HepG2 (cell line): ENCODE results near the gene ARFIP2. TPM values are rescaled to one million over a fixed set of nuclear protein-coding genes. Genes with fewer than 3 reads are reported as not detected.
A peak's percentile ranks its signal among the peaks of the same experiment; 100 is the strongest.

Experiments
- ELF3 ChIP-seq: IDR thresholded peaks from 2 replicates; pipeline ENCODE4 v1.6.1; 2016; ENCODE audit warnings: missing genetic modification reagents, missing compliant biosample characterization
- FOXM1 ChIP-seq: sonication (generic); formaldehyde crosslinking; IDR thresholded peaks from 2 replicates; pipeline ENCODE4 v1.5.0; 2020; ENCODE audit warnings: missing genetic modification reagents
- IRF2 ChIP-seq: IDR thresholded peaks from 2 replicates; pipeline ENCODE4 v1.6.1; 2018; ENCODE audit warnings: missing genetic modification reagents, missing compliant biosample characterization
- JARID2 ChIP-seq: sonication (generic); formaldehyde crosslinking; IDR thresholded peaks from 2 replicates; pipeline ENCODE4 v1.8.1; 2023; ENCODE audit warnings: missing genetic modification reagents, inconsistent platforms; ENCODE audit not compliant: insufficient replicate concordance
- KAT8 ChIP-seq: IDR thresholded peaks from 2 replicates; pipeline ENCODE4 v1.6.1; 2016; ENCODE audit warnings: missing genetic modification reagents, missing compliant biosample characterization
- MATR3 ChIP-seq: sonication (generic); formaldehyde crosslinking; IDR thresholded peaks from 2 replicates; pipeline ENCODE4 v1.4.0; 2020; ENCODE audit warnings: missing genetic modification reagents
- NFKB2 ChIP-seq: sonication (generic); formaldehyde crosslinking; IDR thresholded peaks from 2 replicates; pipeline ENCODE4 v1.4.0; 2020; ENCODE audit warnings: missing genetic modification reagents, borderline replicate concordance
- POLR2A ChIP-seq, 2 experiments: IDR thresholded peaks; 2 replicates each; pipeline ENCODE4 v1.6.1; 2011; ENCODE audit warnings: low read depth in 2 of 2, low read length in 2 of 2, mild to moderate bottlenecking in 1 of 2, moderate library complexity in 1 of 2; ENCODE audit not compliant: insufficient read depth in 1 of 2
- PPARG ChIP-seq: conservative IDR thresholded peaks from 2 replicates; pipeline ENCODE4 v1.6.1; 2016; ENCODE audit warnings: missing biosample characterization, missing genetic modification reagents
- SNAI1 ChIP-seq: sonication (generic); formaldehyde crosslinking; IDR thresholded peaks from 2 replicates; pipeline ENCODE4 v1.5.0; 2020; ENCODE audit warnings: mild to moderate bottlenecking, missing genetic modification reagents, borderline replicate concordance
- SP140L ChIP-seq: sonication (generic); formaldehyde crosslinking; IDR thresholded peaks from 2 replicates; pipeline ENCODE4 v1.4.0; 2020; ENCODE audit warnings: missing genetic modification reagents, borderline replicate concordance
- TEAD2 ChIP-seq: sonication (generic); formaldehyde crosslinking; IDR thresholded peaks from 2 replicates; pipeline ENCODE4 v1.9.0; 2021; ENCODE audit warnings: missing genetic modification reagents
- XRCC5 ChIP-seq: fragments of 200-400 bp; formaldehyde crosslinking; optimal IDR thresholded peaks from 2 replicates; pipeline ENCODE3; 2017; ENCODE audit warnings: mild to moderate bottlenecking, low read length
- ZFP90 ChIP-seq: sonication (generic); formaldehyde crosslinking; IDR thresholded peaks from 2 replicates; pipeline ENCODE4 v1.8.0; 2022; ENCODE audit warnings: missing genetic modification reagents, mild to moderate bottlenecking, inconsistent platforms, borderline replicate concordance
- ZNF232 ChIP-seq: sonication (generic); formaldehyde crosslinking; IDR thresholded peaks from 2 replicates; pipeline ENCODE4 v1.4.0; 2020; ENCODE audit warnings: missing genetic modification reagents, borderline replicate concordance
- ZNF260 ChIP-seq: sonication (generic); formaldehyde crosslinking; IDR thresholded peaks from 2 replicates; pipeline ENCODE4 v1.4.0; 2020; ENCODE audit warnings: missing genetic modification reagents, low read depth, mild to moderate bottlenecking, borderline replicate concordance
- ZNF549 ChIP-seq: sonication (generic); formaldehyde crosslinking; IDR thresholded peaks from 2 replicates; pipeline ENCODE4 v1.5.0; 2020; ENCODE audit warnings: missing genetic modification reagents
- ZNF615 ChIP-seq: sonication (generic); formaldehyde crosslinking; IDR thresholded peaks from 2 replicates; pipeline ENCODE4 v1.5.0; 2020; ENCODE audit warnings: mild to moderate bottlenecking, missing genetic modification reagents, borderline replicate concordance
- ZNF816 ChIP-seq: sonication (generic); formaldehyde crosslinking; IDR thresholded peaks from 2 replicates; pipeline ENCODE4 v1.8.0; 2022; ENCODE audit warnings: missing genetic modification reagents, mild to moderate bottlenecking, borderline replicate concordance
- ZSCAN29 ChIP-seq: sonication (generic); formaldehyde crosslinking; conservative IDR thresholded peaks from 2 replicates; pipeline ENCODE4 v1.4.0; 2020; ENCODE audit warnings: mild to moderate bottlenecking, missing genetic modification reagents
- polyA plus RNA-seq, 8 experiments: library from polyadenylated mRNA; depleted of rRNA in 3 of 8; stranded (reverse) in 7 of 8; unstranded in 1 of 8; fragments of >200 nt; fragmentation: Illumina TruSeq in 4 of 8; extraction: Trizol in 4 of 8; gene quantifications; 2 replicates each; pipeline versions ENCODE4 v1.2.1 to v1.2.3, GENCODE V29; 2011 to 2016; ENCODE audit warnings: low read depth in 4 of 8, missing spikeins in 1 of 8, mixed read lengths in 1 of 8; ENCODE audit not compliant: insufficient read depth in 1 of 8
- total RNA-seq, 5 experiments: library from RNA; depleted of rRNA; stranded (reverse); fragments of >200 nt; fragmentation: Illumina TruSeq; extraction: Trizol; gene quantifications; 2 replicates each; pipeline ENCODE4 v1.2.3, GENCODE V29; 2016; ENCODE audit warnings: low read depth in 1 of 5
- TF ChIP-seq, protein P1 (sequence below): sonication (generic); formaldehyde crosslinking; IDR thresholded peaks from 2 replicates; pipeline ENCODE4 v1.5.1; 2020; ENCODE audit warnings: mild to moderate bottlenecking, missing genetic modification reagents
- TF ChIP-seq, protein P2 (sequence below): sonication (generic); formaldehyde crosslinking; IDR thresholded peaks from 2 replicates; pipeline ENCODE4 v1.8.1; 2023; ENCODE audit warnings: mild to moderate bottlenecking, missing genetic modification reagents
- TF ChIP-seq, protein P3 (sequence below): sonication (generic); formaldehyde crosslinking; IDR thresholded peaks from 2 replicates; pipeline ENCODE4 v1.8.1; 2023; ENCODE audit warnings: missing genetic modification reagents, mild to moderate bottlenecking, borderline replicate concordance
- TF ChIP-seq, protein P4 (sequence below): sonication (generic); formaldehyde crosslinking; IDR thresholded peaks from 2 replicates; pipeline ENCODE4 v1.8.1; 2023; ENCODE audit warnings: mild to moderate bottlenecking, moderate library complexity, missing genetic modification reagents
- TF ChIP-seq, protein P5 (sequence below): sonication (generic); formaldehyde crosslinking; IDR thresholded peaks from 2 replicates; pipeline ENCODE4 v1.8.0; 2022; ENCODE audit warnings: mild to moderate bottlenecking, missing genetic modification reagents; ENCODE audit not compliant: insufficient replicate concordance

ARFIP2 gene
- total and polyA plus RNA-seq, 2 of the 13 experiments (the other 11 are each of a cell fraction or from before 2014, with no cell fraction given) = 56.6 to 60.2 TPM

DNA sequence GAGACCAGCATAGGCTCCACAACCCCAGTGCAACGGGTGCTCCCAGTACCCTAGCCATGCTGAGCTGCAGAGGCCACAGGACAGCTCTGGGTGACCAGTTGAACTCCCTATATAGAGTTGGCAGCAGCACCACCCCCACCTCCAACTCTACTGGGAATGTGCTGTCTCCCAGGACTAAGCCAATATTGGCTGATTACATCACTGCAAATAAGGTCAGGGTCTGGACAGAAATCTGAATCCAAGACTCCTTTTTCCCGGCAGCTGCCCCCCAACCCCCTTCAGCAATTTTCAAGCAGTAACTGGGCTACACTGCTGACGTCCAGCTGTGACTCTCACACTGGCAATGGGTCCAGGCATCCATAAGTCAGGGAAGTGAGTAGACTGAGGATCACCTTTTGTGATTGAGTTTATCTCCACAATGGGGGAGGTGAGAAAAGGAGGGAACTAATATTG, 40.2 kb downstream of the ARFIP2 start, which contains the start of gene HPX (continued):
- TF ChIP-seq, protein P1, sequence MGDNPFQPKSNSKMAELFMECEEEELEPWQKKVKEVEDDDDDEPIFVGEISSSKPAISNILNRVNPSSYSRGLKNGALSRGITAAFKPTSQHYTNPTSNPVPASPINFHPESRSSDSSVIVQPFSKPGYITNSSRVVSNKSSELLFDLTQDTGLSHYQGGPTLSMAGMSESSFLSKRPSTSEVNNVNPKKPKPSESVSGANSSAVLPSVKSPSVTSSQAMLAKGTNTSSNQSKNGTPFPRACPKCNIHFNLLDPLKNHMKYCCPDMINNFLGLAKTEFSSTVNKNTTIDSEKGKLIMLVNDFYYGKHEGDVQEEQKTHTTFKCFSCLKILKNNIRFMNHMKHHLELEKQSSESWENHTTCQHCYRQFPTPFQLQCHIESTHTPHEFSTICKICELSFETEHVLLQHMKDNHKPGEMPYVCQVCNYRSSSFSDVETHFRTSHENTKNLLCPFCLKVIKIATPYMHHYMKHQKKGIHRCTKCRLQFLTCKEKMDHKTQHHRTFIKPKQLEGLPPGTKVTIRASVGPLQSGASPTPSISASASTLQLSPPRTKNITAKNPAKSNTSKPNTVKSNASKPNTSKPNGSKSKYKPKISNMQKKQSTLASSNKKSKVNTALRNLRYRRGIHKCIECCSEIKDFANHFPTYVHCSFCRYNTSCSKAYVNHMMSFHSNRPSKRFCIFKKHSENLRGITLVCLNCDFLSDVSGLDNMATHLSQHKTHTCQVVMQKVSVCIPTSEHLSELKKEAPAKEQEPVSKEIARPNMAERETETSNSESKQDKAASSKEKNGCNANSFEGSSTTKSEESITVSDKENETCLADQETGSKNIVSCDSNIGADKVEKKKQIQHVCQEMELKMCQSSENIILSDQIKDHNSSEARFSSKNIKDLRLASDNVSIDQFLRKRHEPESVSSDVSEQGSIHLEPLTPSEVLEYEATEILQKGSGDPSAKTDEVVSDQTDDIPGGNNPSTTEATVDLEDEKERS (CRISPR knock-in tag) = peak; percentile 55; the same call in 1 of the 2 replicates
- no peak for TF ChIP-seq NFKB2 (CRISPR knock-in tag)
- peak; percentile 42; the same call in 1 of the 2 replicates for TF ChIP-seq KAT8 (CRISPR knock-in tag)
- TF ChIP-seq IRF2 (CRISPR knock-in tag) = 0 out of 2 replicates have a peak, but pooled peaks have one; percentile 33
- TF ChIP-seq ZNF260 (CRISPR knock-in tag) = no peak
- peak in 1 of 2 experiments; percentile 57; a peak in 1 of 4 replicates for TF ChIP-seq POLR2A (IDR thresholded peaks at IDR 0.05; ENCODE audit: insufficient read depth in 1 of 2, low read depth in 2 of 2, low read length in 2 of 2)
- TF ChIP-seq, protein P2, sequence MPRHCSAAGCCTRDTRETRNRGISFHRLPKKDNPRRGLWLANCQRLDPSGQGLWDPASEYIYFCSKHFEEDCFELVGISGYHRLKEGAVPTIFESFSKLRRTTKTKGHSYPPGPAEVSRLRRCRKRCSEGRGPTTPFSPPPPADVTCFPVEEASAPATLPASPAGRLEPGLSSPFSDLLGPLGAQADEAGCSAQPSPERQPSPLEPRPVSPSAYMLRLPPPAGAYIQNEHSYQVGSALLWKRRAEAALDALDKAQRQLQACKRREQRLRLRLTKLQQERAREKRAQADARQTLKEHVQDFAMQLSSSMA (CRISPR knock-in tag) = no peak
- TF ChIP-seq ZNF615 (CRISPR knock-in tag) = 0 out of 2 replicates have a peak, but pooled peaks have one; percentile 22
- no peak for TF ChIP-seq ZFP90 (CRISPR knock-in tag)
- TF ChIP-seq FOXM1 (CRISPR knock-in tag) = no peak
- no peak for TF ChIP-seq ZSCAN29 (CRISPR knock-in tag)
- TF ChIP-seq, protein P3, sequence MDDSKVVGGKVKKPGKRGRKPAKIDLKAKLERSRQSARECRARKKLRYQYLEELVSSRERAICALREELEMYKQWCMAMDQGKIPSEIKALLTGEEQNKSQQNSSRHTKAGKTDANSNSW = no peak
- no peak for TF ChIP-seq MATR3 (CRISPR knock-in tag)
- no peak for TF ChIP-seq ZNF549 (CRISPR knock-in tag)
- TF ChIP-seq ELF3 (CRISPR knock-in tag) = 0 out of 2 replicates have a peak, but pooled peaks have one; percentile 18
- TF ChIP-seq JARID2 (CRISPR knock-in tag) = no peak
- TF ChIP-seq SNAI1 = no peak
- TF ChIP-seq TEAD2 (CRISPR knock-in tag) = no peak
- TF ChIP-seq XRCC5 = peak; percentile 39
- TF ChIP-seq, protein P4, sequence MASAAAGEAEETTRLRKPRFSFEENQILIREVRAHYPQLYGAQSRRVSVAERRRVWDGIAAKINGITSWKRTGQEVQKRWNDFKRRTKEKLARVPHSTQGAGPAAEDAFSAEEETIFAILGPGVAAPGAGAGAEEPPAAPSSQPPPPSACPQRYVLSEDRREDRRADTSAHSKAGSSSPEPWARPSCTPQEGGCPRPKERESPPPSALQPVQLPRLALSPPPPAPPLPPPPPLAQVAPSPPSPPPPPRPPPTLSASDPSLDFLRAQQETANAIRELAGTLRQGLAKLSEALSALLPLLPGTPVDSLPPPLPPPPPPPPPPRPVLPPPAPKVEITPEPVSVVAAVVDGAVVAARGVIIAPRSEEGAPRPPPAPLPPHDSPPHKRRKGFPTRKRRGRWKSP (CRISPR knock-in tag) = peak; percentile 49; the same call in 1 of the 2 replicates
- no peak for TF ChIP-seq SP140L (CRISPR knock-in tag)
- TF ChIP-seq, protein P5, sequence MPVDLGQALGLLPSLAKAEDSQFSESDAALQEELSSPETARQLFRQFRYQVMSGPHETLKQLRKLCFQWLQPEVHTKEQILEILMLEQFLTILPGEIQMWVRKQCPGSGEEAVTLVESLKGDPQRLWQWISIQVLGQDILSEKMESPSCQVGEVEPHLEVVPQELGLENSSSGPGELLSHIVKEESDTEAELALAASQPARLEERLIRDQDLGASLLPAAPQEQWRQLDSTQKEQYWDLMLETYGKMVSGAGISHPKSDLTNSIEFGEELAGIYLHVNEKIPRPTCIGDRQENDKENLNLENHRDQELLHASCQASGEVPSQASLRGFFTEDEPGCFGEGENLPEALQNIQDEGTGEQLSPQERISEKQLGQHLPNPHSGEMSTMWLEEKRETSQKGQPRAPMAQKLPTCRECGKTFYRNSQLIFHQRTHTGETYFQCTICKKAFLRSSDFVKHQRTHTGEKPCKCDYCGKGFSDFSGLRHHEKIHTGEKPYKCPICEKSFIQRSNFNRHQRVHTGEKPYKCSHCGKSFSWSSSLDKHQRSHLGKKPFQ (CRISPR knock-in tag) = no peak
- no peak for TF ChIP-seq ZNF816 (CRISPR knock-in tag)
- no peak for TF ChIP-seq ZNF232 (CRISPR knock-in tag)
- 0 out of 2 replicates have a peak, but pooled peaks have one; percentile 37 for TF ChIP-seq PPARG (CRISPR knock-in tag)
